GM19351 (cell line): ENCODE results near the gene NKAIN2.

Experiments used
- ATAC-seq: cut with Tn5 transposase; IDR thresholded peaks from one replicate; pipeline ENCODE4 v1.9.1; 2021; ENCODE audit warnings: mild to moderate bottlenecking, moderate library complexity; ENCODE audit not compliant: unreplicated experiment

NKAIN2 gene

GRCh38 chr6:124073820-124074587, 270.3 kb downstream of the NKAIN2 start:
- no peak for ATAC-seq

GRCh38 chr6:124074606-124075005, 270.9 kb downstream of the NKAIN2 start:
- no peak for ATAC-seq

DNA sequence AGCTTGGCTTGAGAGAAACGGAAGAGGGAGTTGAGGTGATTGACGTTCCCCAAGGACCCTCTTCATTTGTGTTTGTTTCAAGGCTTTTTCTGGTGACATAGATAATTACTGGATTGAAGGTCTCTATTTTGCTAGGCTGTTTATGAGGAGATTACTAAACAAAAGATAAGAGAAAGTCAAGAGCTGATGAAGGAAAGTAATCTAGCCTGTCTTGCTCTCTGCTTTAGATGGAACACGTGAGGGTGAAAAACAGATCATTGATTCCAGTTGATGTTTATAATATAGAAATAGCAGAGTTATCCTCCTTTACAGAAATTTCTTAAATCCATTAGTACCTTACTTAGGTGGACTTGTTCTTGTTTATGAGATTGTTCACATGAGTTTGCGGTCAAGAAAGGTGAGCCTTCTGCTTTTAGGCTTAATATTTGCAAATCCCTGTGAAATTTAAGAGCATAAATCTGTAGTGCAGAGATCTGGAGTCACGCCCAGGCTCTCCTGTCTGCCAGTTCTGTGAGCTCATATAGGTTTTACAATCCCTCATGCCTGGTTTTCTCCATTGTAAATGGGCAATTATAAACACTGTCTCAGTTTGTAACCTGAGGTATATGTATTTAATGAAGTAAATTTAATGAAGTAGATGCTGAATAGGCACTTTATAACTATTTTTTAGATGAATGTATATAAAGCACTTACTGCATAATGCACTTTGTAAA, 272.8 kb downstream of the NKAIN2 start:
- no peak for ATAC-seq

DNA sequence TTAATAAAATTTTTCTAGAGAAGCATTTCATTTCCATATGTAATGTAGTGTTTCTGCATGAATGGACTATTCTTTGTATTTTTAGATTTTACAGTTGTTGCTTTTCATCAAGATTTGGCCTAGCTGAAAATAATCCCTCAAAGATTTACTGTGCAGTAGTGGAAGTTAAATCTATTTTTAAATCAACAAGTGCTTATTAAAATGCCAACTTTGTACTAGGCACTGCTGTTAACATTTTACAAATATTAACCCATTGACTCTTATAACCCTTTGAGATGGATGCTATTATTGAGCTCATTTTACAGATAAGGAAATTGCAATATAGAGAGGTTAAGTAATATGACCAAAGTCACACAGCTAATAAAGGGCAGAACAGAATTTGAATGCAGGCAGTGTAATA, 274.5 kb downstream of the NKAIN2 start:
- no peak for ATAC-seq

DNA sequence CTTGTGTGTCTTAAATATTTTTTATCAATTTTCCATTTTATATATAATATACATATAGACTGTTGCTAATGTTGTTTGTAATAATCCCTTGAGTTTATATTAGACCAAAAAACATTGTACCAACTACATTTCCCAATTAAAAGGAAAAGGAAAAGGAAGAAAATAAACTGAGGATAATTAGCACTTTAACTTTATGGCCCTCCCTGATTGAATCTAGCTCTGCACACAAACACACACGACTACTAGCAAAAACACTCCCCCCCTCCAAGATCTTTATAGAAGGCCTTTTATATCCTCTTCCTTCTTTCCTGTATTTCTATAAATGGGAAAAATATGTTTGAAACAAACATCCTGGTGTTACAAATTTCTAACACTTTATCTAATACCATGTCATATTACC, 276.8 kb downstream of the NKAIN2 start:
- no peak for ATAC-seq

DNA sequence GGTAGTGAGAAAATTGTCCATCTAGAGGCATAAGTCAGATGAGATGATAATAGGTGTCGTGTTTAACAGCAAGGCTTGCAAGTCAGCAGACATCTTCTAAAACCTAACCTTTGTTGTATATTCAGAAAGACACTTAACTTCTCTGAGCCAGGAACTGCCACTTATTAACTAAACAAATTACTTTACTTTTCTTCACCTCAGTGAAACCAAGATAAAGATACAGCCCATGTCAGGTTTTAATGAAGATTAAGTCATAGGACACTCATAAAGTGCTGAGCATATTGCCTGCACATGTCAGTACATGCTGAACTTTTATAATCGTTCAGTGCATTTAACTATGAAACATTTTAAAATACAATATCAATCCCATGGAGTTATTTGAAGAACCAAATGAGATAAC, 286.8 kb downstream of the NKAIN2 start:
- no peak for ATAC-seq

- ATAC-seq = no peak
Observed at GRCh38 chr6:124099520-124099919, 295.9 kb downstream of the NKAIN2 start.

DNA sequence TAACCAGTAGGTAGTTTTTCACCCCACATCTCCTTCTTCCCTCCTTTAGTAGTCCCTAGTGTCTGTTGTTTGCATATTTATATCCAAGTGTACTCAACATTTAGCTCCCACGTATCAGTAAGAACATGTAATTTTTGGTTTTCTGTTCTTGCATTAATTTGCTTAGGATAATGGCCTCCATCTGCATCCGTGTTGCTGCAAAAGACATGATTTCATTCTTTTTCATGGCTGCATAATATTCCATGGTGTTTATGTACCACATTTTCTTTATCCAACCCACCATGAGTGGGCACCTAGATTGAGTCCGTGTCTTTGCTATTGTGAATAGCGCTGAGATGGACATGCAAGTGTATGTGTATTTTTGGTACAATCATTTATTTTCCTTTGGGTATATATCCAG, 306.8 kb downstream of the NKAIN2 start:
- no peak for ATAC-seq

- no peak for ATAC-seq
Observed at GRCh38 chr6:124119596-124119995, 315.9 kb downstream of the NKAIN2 start.

- no peak for ATAC-seq
Observed at GRCh38 chr6:124123617-124124209, 320.0 kb downstream of the NKAIN2 start.

- ATAC-seq = no peak
Observed at GRCh38 chr6:124131259-124131658, 327.6 kb downstream of the NKAIN2 start.

GRCh38 chr6:124131779-124132178, 328.1 kb downstream of the NKAIN2 start:
- ATAC-seq = no peak

- ATAC-seq = no peak
Observed at GRCh38 chr6:124132256-124132655, 328.6 kb downstream of the NKAIN2 start.

- ATAC-seq = no peak
Observed at GRCh38 chr6:124142852-124143251, 339.2 kb downstream of the NKAIN2 start.

DNA sequence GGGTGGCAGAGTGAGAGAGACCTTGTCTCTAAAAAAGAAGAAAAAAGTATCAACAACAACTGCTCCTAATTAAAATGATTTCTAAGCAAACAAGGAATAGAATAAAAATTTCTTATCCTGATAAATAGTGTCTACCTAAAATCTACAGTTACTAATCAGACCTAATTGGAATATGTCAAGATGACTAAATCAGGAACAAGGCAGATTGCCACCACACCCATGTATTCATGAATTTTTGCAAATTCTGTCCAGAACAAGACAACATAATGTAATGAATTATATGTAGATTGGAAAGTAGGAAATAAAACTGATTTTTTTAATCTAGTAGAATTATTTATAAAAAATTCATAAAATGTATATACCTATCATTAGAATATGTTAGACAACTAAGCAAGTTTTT, 339.8 kb downstream of the NKAIN2 start:
- ATAC-seq = no peak

DNA sequence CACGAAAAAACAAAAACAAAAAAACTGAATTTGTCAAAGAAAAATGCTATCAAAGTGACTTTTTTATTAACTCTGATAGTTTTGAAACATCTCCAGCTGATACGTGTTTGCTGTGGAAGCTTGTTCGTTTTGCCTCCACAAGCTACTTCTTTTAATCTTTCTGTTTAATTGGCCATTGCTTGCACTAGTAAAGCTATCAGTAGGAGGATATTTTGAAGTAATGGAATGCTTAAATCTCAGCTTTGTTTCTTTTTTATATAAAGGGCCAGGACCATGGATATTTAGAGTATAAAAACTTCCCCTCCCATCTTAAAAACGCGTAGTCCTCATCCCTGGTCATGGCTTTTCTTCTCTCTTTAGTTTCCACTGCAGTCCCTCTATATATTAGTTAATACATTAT, 344.0 kb downstream of the NKAIN2 start:
- ATAC-seq = no peak

DNA sequence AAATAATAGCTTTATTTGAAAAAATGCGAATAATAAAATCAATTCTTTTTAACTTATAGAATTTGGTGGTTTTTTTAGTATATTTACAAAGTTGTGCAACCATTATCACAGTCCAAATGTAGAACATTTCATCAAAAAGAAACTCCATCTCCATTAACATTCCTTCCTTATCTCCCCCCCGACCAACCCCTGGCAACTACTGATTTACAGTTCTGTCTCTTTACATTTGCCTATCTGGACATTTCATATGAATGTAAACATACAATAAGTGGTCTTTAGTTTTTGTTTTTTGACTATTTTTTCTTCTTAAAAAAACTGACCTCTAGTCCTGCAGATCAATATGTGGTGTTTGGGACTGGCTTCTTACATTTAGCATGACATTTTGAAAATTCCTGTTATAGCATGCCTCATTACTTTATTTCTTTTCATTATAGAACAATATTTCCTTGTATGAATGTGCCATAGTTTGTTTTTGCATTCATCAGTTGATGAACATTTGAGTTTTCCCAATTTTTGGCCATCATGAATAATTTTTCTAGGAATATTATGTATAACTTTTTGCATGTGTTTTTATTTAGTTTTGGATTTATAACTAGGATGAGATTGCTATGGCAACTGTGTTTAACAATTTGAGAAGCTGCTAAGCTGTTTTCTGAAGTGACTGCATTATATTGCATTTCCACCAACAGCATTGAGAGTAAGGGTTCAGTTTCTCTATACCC, 344.7 kb downstream of the NKAIN2 start:
- ATAC-seq = no peak

DNA sequence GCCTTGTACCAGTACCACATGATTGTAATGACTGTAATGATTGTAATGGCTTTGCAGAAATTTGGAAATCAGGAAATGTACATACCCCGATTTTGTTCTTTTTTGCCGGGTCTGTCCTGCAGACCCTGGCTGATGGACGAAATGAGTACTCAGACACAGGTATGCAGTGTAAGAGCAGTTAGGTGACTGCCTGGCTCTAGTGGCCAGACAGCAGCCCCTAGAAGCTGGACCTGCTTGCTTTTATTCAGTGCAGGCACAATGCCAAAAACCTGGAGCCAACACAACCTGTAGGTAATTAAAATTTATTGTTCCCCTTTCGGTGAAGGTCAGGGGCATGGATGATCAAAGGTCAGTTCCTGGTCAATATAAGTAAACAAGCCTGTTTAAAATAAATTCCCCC, 346.0 kb downstream of the NKAIN2 start:
- ATAC-seq = no peak

DNA sequence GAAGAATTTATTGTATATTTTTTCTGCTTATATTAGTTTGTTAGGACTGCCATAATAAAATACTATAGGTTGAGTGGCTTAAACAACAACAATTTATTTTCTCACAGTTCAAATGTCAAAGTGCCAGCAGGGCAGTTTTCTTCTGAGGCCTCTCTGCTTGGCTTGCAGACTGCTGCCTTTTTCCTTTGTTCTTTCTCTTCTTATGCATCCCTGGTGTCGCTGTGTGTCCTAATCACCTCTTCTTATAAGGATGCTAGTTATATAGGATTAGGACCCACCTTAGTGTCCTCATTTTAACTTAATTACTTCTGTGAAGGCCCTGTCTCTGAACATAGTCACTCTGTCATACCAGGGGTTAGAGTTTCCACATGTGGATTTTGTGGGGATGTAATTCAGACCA, 354.4 kb downstream of the NKAIN2 start:
- no peak for ATAC-seq

DNA sequence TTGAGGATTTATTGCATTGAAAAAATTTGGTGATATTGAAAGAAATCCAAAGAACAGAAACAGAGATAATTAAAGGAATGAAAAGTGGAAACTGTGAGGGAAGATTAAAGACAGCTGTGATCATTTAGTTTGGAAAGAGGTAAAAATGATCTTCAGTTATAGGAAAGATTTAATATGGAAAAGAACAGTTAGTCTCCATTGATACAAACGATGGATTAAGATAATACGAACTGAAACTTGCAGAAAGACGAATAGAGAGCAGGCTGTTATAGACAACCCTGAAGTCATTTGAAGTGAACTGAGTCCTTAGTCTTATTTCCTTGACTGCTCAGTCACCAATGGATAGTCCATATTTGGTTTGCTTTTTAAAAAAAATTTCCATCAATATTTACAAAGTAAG, 360.0 kb downstream of the NKAIN2 start:
- no peak for ATAC-seq

DNA sequence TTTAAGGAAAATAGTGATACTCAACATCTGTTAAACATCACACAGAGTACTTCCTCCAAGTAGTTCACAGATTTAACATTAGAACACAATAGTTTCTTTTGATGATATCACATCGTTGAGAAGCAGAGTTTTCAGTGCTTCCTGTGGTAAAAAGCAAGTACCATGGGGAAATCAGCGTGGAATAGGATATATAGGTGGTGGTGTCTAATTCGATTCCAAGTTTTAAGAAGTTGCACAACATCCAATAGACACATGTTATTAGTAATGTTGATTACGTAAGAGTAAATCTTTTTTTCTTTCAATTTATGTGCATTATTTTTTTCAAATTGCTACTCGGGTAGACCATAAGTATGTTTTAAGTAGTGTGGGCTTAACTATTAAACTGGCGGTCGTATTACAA, 360.7 kb downstream of the NKAIN2 start:
- no peak for ATAC-seq
